ENCODE measurements around the gene SS18L1. TPM values are rescaled to one million over a fixed set of nuclear protein-coding genes. Genes with fewer than 3 reads are reported as not detected.

The SS18L1 gene
- total and polyA plus RNA-seq, 5 donors = 6.2 to 8.8 (median 8.1) TPM

GRCh38 chr20:62157387-62158087 lies 14.0 kb downstream of the SS18L1 start:
- WGBS = 89% methylated on average over 25 of the region's 25 CpGs
- Histone ChIP-seq H3K27me3 (ENCODE audit: control insufficient read depth, insufficient read depth) (no peaks in the 10 kb centered on the region), H3K4me3 (ENCODE audit: low read length) (no peak overlapping the region), H3K27ac (ENCODE audit: low read length) (no peak overlapping the region), H3K4me1 (ENCODE audit: control insufficient read depth, insufficient read depth, low read length) (no peaks in the 10 kb centered on the region), H3K9me3 (ENCODE audit: control insufficient read depth, low read length) (no peaks in the 10 kb centered on the region)
- ATAC-seq (no peak), DNase-seq (peak in 1 of 3 donors; percentile 28)
- intact Hi-C loops (cut with DNase I) = loop anchor here in 1 of 4 donors (5.0 kb wide), 1 partner anchor 145 kb away; no protein-coding TSS in a partner anchor

GRCh38 chr20:62158088-62158400 lies 14.5 kb downstream of the SS18L1 start:
- DNase-seq (peak in 1 of 3 donors; percentile 0), ATAC-seq (no peak)
- no peaks in the 10 kb centered on the region for H3K4me1 ChIP-seq (ENCODE audit: control insufficient read depth, insufficient read depth, low read length)
- intact Hi-C loops (cut with DNase I) = loop anchor here in 1 of 4 donors (5.0 kb wide), 1 partner anchor 146 kb away; no protein-coding TSS in a partner anchor
- H3K27me3 ChIP-seq (ENCODE audit: control insufficient read depth, insufficient read depth) = no peaks in the 10 kb centered on the region
- no peaks in the 10 kb centered on the region for H3K9me3 ChIP-seq (ENCODE audit: control insufficient read depth, low read length)
- WGBS = 97% methylated on average over 12 of the region's 12 CpGs
- no peak overlapping the region for H3K4me3 ChIP-seq (ENCODE audit: low read length)
- no peak overlapping the region for H3K27ac ChIP-seq (ENCODE audit: low read length)

GRCh38 chr20:62158541-62158940 lies 15.0 kb downstream of the SS18L1 start:
- peak in 1 of 3 donors; percentile 28 for DNase-seq
- Histone ChIP-seq H3K27ac (ENCODE audit: low read length) (no peak overlapping the region), H3K4me3 (ENCODE audit: low read length) (no peak overlapping the region), H3K9me3 (ENCODE audit: control insufficient read depth, low read length) (no peaks in the 10 kb centered on the region), H3K27me3 (ENCODE audit: control insufficient read depth, insufficient read depth) (no peaks in the 10 kb centered on the region), H3K4me1 (ENCODE audit: control insufficient read depth, insufficient read depth, low read length) (no peaks in the 10 kb centered on the region)
- intact Hi-C loops (cut with DNase I) = loop anchor here in 1 of 4 donors (5.0 kb wide), 1 partner anchor 146 kb away; no protein-coding TSS in a partner anchor
- ATAC-seq = no peak
- 93% methylated on average over 22 of the region's 22 CpGs for WGBS

- H3K9me3 ChIP-seq (ENCODE audit: control insufficient read depth, low read length) = no peaks in the 10 kb centered on the region
- DNase-seq (peak in 1 of 3 donors; percentile 45), ATAC-seq (no peak)
- H3K4me3 ChIP-seq (ENCODE audit: low read length) = no peak overlapping the region
- no peaks in the 10 kb centered on the region for H3K4me1 ChIP-seq (ENCODE audit: control insufficient read depth, insufficient read depth, low read length)
- no peaks in the 10 kb centered on the region for H3K27me3 ChIP-seq (ENCODE audit: control insufficient read depth, insufficient read depth)
- WGBS = 87% methylated on average over 11 of the region's 11 CpGs
- intact Hi-C loops (cut with DNase I) = loop anchor here in 1 of 4 donors (5.0 kb wide), 1 partner anchor 147 kb away; no protein-coding TSS in a partner anchor
- H3K27ac ChIP-seq (ENCODE audit: low read length) = no peak overlapping the region
These were observed 15.5 kb downstream of the SS18L1 start for GRCh38 chr20:62159052-62159451.

GRCh38 chr20:62159839-62160238 lies 16.3 kb downstream of the SS18L1 start:
- Histone ChIP-seq H3K27me3 (ENCODE audit: control insufficient read depth, insufficient read depth) (no peaks in the 10 kb centered on the region), H3K4me1 (ENCODE audit: control insufficient read depth, insufficient read depth, low read length) (no peaks in the 10 kb centered on the region), H3K9me3 (ENCODE audit: control insufficient read depth, low read length) (no peaks in the 10 kb centered on the region), H3K4me3 (ENCODE audit: low read length) (no peak overlapping the region), H3K27ac (ENCODE audit: low read length) (no peak overlapping the region)
- intact Hi-C loops (cut with DNase I) = loop anchor here in 1 of 4 donors (5.0 kb wide), 1 partner anchor 148 kb away; no protein-coding TSS in a partner anchor
- ATAC-seq (no peak), DNase-seq (peak in 2 of 3 donors; percentile 18 to 25)
- 81% methylated on average over 14 of the region's 14 CpGs for WGBS

- WGBS = 92% methylated on average over 9 of the region's 9 CpGs
- intact Hi-C loops (cut with DNase I) = no loop called here
- peak in 1 of 3 donors; percentile 18 for DNase-seq
- H3K4me3 ChIP-seq (ENCODE audit: low read length) = no peak overlapping the region
- H3K27ac ChIP-seq (ENCODE audit: low read length) = no peak overlapping the region
- H3K27me3 ChIP-seq (ENCODE audit: control insufficient read depth, insufficient read depth) = no peaks in the 10 kb centered on the region
- ATAC-seq = no peak
- no peaks in the 10 kb centered on the region for H3K4me1 ChIP-seq (ENCODE audit: control insufficient read depth, insufficient read depth, low read length)
- no peaks in the 10 kb centered on the region for H3K9me3 ChIP-seq (ENCODE audit: control insufficient read depth, low read length)
These were observed 16.7 kb downstream of the SS18L1 start for GRCh38 chr20:62160253-62160652.

GRCh38 chr20:62160876-62161275 lies 17.3 kb downstream of the SS18L1 start:
- H3K4me3 ChIP-seq (ENCODE audit: low read length) = no peak overlapping the region
- WGBS = 88% methylated on average over 17 of the region's 17 CpGs
- intact Hi-C loops (cut with DNase I) = no loop called here

GRCh38 chr20:62161347-62161746 lies 17.8 kb downstream of the SS18L1 start:
- Histone ChIP-seq H3K27me3 (ENCODE audit: control insufficient read depth, insufficient read depth) (no peaks in the 10 kb centered on the region), H3K4me3 (ENCODE audit: low read length) (no peak overlapping the region), H3K9me3 (ENCODE audit: control insufficient read depth, low read length) (no peaks in the 10 kb centered on the region), H3K27ac (ENCODE audit: low read length) (no peak overlapping the region), H3K4me1 (ENCODE audit: control insufficient read depth, insufficient read depth, low read length) (no peaks in the 10 kb centered on the region)
- intact Hi-C loops (cut with DNase I) = no loop called here
- DNase-seq (peak in 2 of 3 donors; percentile 32 to 43), ATAC-seq (no peak)
- WGBS = 77% methylated on average over 17 of the region's 17 CpGs

More at GRCh38 chr20:62160876-62161275, 17.3 kb downstream of the SS18L1 start:
- DNase-seq (peak in 2 of 3 donors; percentile 12 to 34), ATAC-seq (no peak)
- Histone ChIP-seq H3K27ac (ENCODE audit: low read length) (no peak overlapping the region), H3K9me3 (ENCODE audit: control insufficient read depth, low read length) (no peaks in the 10 kb centered on the region), H3K27me3 (ENCODE audit: control insufficient read depth, insufficient read depth) (no peaks in the 10 kb centered on the region), H3K4me1 (ENCODE audit: control insufficient read depth, insufficient read depth, low read length) (no peaks in the 10 kb centered on the region)

- 95% methylated on average over 38 of the region's 38 CpGs for WGBS
- intact Hi-C loops (cut with DNase I) = no loop called here
- no peaks in the 10 kb centered on the region for H3K9me3 ChIP-seq (ENCODE audit: control insufficient read depth, low read length)
- H3K27me3 ChIP-seq (ENCODE audit: control insufficient read depth, insufficient read depth) = no peaks in the 10 kb centered on the region
- ATAC-seq (peak in 1 of 2 donors; percentile 12), DNase-seq (peak in 2 of 3 donors; percentile 45 to 64)
- no peak overlapping the region for H3K4me3 ChIP-seq (ENCODE audit: low read length)
- no peaks in the 10 kb centered on the region for H3K4me1 ChIP-seq (ENCODE audit: control insufficient read depth, insufficient read depth, low read length)
- H3K27ac ChIP-seq (ENCODE audit: low read length) = no peak overlapping the region
These were observed 19.4 kb downstream of the SS18L1 start for GRCh38 chr20:62162765-62163484.

- intact Hi-C loops (cut with DNase I) = no loop called here
- Histone ChIP-seq H3K4me1 (ENCODE audit: control insufficient read depth, insufficient read depth, low read length) (no peaks in the 10 kb centered on the region), H3K9me3 (ENCODE audit: control insufficient read depth, low read length) (no peaks in the 10 kb centered on the region), H3K27me3 (ENCODE audit: control insufficient read depth, insufficient read depth) (no peaks in the 10 kb centered on the region), H3K27ac (ENCODE audit: low read length) (no peak overlapping the region), H3K4me3 (ENCODE audit: low read length) (no peak overlapping the region)
- WGBS = 96% methylated on average over 25 of the region's 25 CpGs
- DNase-seq = peak; percentile 7 to 52 (median 51)
- no peak for ATAC-seq
These were observed 19.9 kb downstream of the SS18L1 start for GRCh38 chr20:62163485-62163865.

Measured in right cardiac atrium (tissue), 5 donors.